OCI-LY7 (cell line): Measurements from ENCODE around the gene GATAD2B. TPM values are rescaled to one million over a fixed set of nuclear protein-coding genes. Genes with fewer than 3 reads are reported as not detected.
A peak's percentile ranks its signal among the peaks of the same experiment; 100 is the strongest.

Experiments
- BruUV-seq: library from RNA; stranded (reverse); fragments of 400-500 nt; replicated peaks from 2 replicates; lab custom pipeline; 2021; lab: Mats Ljungman, UMichigan
- CTCF ChIA-PET: fragments of 300-600 bp; sonication (Branson Sonifier 250); formaldehyde crosslinking; loops from one replicate; lab custom pipeline; 2022; ENCODE audit warnings: antibody characterized with exemption; ENCODE audit not compliant: unreplicated experiment; lab: Charles Lee
- POLR2A ChIA-PET: fragments of 300-600 bp; sonication (Branson Sonifier 250); formaldehyde crosslinking; loops from one replicate; lab custom pipeline; 2022; ENCODE audit warnings: antibody characterized with exemption; lab: Charles Lee
- DNase-seq: peaks from one replicate; pipeline ENCODE4 v3.0.0-alpha.2; 2015; ENCODE audit warnings: low spot score
- H2AFZ ChIP-seq: fragments of 200-600 bp; sonication (generic), shearing (Covaris generic); 2 replicates; pipeline ENCODE4 v1.6.1; 2014; ENCODE audit warnings: mild to moderate bottlenecking, antibody characterized with exemption, low read length, moderate library complexity
- H3K27ac ChIP-seq: fragments of 200-600 bp; sonication (generic); 2 replicates; pipeline ENCODE4 v1.5.1; 2014; ENCODE audit warnings: mixed run types, low read depth, mild to moderate bottlenecking, moderate library complexity, low read length, inconsistent platforms; ENCODE audit not compliant: poor library complexity, severe bottlenecking
- H3K36me3 ChIP-seq: fragments of 200-600 bp; sonication (generic); 2 replicates; pipeline ENCODE4 v1.6.1; 2014; ENCODE audit warnings: mild to moderate bottlenecking, antibody characterized with exemption, low read length, moderate library complexity, mixed read lengths; ENCODE audit not compliant: insufficient read depth
- H3K4me1 ChIP-seq: fragments of 200-600 bp; sonication (generic); 2 replicates; pipeline ENCODE4 v1.5.1; 2014; ENCODE audit warnings: mild to moderate bottlenecking, low read length; ENCODE audit not compliant: insufficient read depth, poor library complexity, severe bottlenecking
- H3K4me2 ChIP-seq: fragments of 200-600 bp; sonication (generic); 2 replicates; pipeline ENCODE4 v1.6.1; 2014; ENCODE audit warnings: mild to moderate bottlenecking, low read length
- H3K4me3 ChIP-seq: fragments of 200-600 bp; sonication (generic); 2 replicates; pipeline ENCODE4 v1.5.1; 2014; ENCODE audit warnings: mild to moderate bottlenecking, low read depth, low read length; ENCODE audit not compliant: poor library complexity, severe bottlenecking
- H3K79me2 ChIP-seq: fragments of 200-600 bp; sonication (generic); 2 replicates; pipeline ENCODE4 v1.6.1; 2016; ENCODE audit warnings: low read depth, mild to moderate bottlenecking, low read length, moderate library complexity, mixed read lengths; ENCODE audit not compliant: insufficient read depth
- H3K9me2 ChIP-seq: fragments of 200-600 bp; sonication (generic); 2 replicates; pipeline ENCODE4 v1.6.1; 2016; ENCODE audit warnings: mild to moderate bottlenecking, low read length, mixed read lengths; ENCODE audit not compliant: insufficient read depth
- H3K9me3 ChIP-seq: fragments of 200-600 bp; sonication (generic); 2 replicates; pipeline ENCODE4 v1.6.1; 2014; ENCODE audit warnings: mild to moderate bottlenecking, mixed run types, low read length, mixed read lengths
- H4K20me1 ChIP-seq: fragments of 200-600 bp; sonication (generic); 2 replicates; pipeline ENCODE4 v1.6.1; 2014; ENCODE audit warnings: mild to moderate bottlenecking, antibody characterized with exemption, low read length, moderate library complexity, mixed read lengths; ENCODE audit not compliant: insufficient read depth
- EZH2phosphoT487 ChIP-seq: fragments of 200-600 bp; sonication (generic); IDR thresholded peaks from 2 replicates; pipeline ENCODE4 v1.6.1; 2018; ENCODE audit warnings: low read depth, borderline replicate concordance, mild to moderate bottlenecking, mixed run types, antibody characterized with exemption, low read length, moderate library complexity, mixed read lengths
- intact Hi-C: fragments of 100-400 bp; cut with micrococcal nuclease; formaldehyde crosslinking; loops from one replicate; pipeline ENCODE4 v1.10.0; 2022; ENCODE audit not compliant: unreplicated experiment
- total RNA-seq, 2 experiments: library from RNA; depleted of rRNA in 1 of 2; stranded (reverse); fragments of >200 nt in 1 of 2; shearing (Covaris generic) in 1 of 2; gene quantifications; 2 replicates each; pipeline ENCODE4 v1.2.3, GENCODE V29; 2014 to 2022
- TF ChIP-seq, protein P1 (sequence below): fragments of 200-600 bp; sonication (generic); conservative IDR thresholded peaks from 2 replicates; pipeline ENCODE4 v1.5.1; 2014; ENCODE audit warnings: mild to moderate bottlenecking, antibody characterized with exemption, low read length, moderate library complexity, mixed read lengths

GATAD2B gene
- total RNA-seq, 2 experiments from 2014 or later = 11.2 to 65.2 TPM

DNA sequence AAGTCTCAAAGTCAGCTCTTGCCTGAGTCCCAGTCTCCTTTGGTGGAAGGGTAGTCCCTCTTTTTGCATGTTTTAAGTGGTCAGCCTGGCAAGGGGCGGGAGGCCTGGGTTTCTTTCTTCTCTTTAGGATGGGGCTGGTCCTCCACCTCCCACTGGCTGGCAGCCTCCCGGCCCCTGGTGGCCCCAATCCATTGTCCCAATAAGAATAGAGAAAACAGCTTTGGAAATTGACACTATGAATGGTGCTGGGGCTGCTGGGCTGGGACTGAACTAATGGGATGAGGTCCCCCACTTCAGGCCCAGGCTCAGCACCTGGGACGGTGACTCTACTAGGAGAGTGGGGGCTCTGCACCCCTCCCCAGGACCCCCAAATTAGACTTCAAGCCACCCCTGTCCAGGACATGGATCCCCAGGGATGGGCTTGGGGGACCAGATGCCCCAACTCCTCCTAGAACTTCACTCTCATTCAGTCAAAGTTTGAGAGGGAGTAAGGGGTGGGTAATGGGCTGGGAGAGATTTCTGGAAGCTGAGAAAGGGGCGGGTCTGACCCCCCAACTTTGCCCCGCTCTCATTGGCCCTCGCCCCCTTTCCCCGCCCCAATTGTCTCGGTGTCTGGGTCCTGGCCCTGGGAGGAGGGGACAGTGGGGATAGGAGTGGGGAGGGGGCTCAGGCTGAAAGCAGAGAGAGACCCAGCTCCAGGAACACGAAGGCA, 129.4 kb downstream of the GATAD2B start:
- Histone ChIP-seq H3K4me3 (no peak overlapping the region), H2AFZ (no peak overlapping the region), H3K36me3 (no peaks in the 10 kb centered on the region), H3K79me2 (no peaks in the 10 kb centered on the region), H4K20me1 (no peaks in the 10 kb centered on the region), H3K4me1 (peaks cover 32% of the 10 kb centered on the region), H3K27ac (no peak overlapping the region), H3K9me3 (no peaks in the 10 kb centered on the region), H3K4me2 (no peak overlapping the region), H3K9me2 (no peaks in the 10 kb centered on the region)
- POLR2A ChIA-PET = interaction anchor here (0.5 kb wide), 1 partner anchor 12 kb away, joined by 3 read pairs; no protein-coding TSS in a partner anchor
- no TSS peak for BruUV-seq
- DNase-seq = no peak
- CTCF ChIA-PET = no interaction called here
- TF ChIP-seq EZH2phosphoT487 = no peak
- TF ChIP-seq, protein P1, sequence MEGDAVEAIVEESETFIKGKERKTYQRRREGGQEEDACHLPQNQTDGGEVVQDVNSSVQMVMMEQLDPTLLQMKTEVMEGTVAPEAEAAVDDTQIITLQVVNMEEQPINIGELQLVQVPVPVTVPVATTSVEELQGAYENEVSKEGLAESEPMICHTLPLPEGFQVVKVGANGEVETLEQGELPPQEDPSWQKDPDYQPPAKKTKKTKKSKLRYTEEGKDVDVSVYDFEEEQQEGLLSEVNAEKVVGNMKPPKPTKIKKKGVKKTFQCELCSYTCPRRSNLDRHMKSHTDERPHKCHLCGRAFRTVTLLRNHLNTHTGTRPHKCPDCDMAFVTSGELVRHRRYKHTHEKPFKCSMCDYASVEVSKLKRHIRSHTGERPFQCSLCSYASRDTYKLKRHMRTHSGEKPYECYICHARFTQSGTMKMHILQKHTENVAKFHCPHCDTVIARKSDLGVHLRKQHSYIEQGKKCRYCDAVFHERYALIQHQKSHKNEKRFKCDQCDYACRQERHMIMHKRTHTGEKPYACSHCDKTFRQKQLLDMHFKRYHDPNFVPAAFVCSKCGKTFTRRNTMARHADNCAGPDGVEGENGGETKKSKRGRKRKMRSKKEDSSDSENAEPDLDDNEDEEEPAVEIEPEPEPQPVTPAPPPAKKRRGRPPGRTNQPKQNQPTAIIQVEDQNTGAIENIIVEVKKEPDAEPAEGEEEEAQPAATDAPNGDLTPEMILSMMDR = no peak
- intact Hi-C loops = no loop called here

DNA sequence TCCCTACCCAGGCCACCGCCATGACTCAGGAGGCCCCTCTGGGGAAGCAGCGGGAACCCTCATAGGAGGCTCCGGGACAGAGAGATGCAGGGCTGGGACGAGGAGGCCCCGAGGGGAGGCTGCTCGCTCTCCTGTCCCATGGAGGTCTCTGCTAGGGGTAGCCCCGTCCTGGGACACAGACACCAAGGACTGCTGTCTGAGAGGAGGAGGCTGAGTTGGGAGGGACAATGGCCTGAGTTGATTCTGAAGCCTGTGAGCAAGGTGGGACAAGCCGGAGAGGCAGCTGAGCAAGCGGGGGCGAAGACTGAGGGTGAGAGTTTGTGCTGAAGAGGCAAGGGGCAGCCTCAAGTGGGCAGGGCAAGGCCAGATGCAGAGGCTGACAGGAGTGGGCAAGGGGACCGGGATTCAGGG, 130.1 kb downstream of the GATAD2B start:
- peaks cover 32% of the 10 kb centered on the region for H3K4me1 ChIP-seq
- no peaks in the 10 kb centered on the region for H3K9me2 ChIP-seq
- H3K9me3 ChIP-seq = no peaks in the 10 kb centered on the region
- no peak for DNase-seq
- no peaks in the 10 kb centered on the region for H3K79me2 ChIP-seq
- ChIA-PET POLR2A (no interaction called here), CTCF (no interaction called here)
- BruUV-seq = no TSS peak
- intact Hi-C loops = no loop called here
- no peaks in the 10 kb centered on the region for H4K20me1 ChIP-seq
- no peak overlapping the region for H3K4me3 ChIP-seq
- H3K27ac ChIP-seq = no peak overlapping the region
- H2AFZ ChIP-seq = no peak overlapping the region
- no peak overlapping the region for H3K4me2 ChIP-seq
- H3K36me3 ChIP-seq = no peaks in the 10 kb centered on the region
- TF ChIP-seq, protein P1 = no peak
- no peak for TF ChIP-seq EZH2phosphoT487

DNA sequence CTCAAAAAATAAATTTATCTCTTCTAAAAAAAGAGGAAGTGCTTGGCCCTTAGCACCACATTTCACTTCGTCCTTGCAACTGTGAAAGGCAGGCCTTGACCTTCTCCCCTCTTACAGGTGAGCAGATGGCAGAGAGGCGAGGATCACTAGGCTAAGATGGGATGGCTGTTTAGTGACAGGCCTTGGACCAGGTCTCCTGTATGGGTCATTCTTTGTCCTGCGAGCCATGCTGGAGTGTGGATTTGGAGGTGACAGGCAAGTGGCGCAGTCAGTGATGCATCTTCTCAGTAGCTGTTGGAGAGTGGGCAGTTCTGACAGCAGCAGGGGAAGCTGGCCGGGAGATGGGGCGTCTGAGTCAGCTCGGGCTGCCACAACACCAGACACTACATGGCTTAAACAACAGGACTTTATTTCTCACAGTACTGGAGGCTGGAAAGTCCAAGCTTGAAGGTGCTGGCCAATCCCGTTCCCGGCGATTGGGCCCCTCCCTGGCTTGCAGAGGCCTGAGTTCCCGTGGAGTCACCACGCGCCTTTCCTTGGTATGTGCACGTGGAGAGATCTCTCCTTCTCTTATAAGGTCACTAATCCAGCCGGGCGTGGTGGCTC, 131.0 kb downstream of the GATAD2B start:
- H3K9me3 ChIP-seq = no peaks in the 10 kb centered on the region
- no peaks in the 10 kb centered on the region for H3K36me3 ChIP-seq
- TF ChIP-seq, protein P1 = 0 out of 2 replicates have a peak, but pooled peaks have one; percentile 13
- no peak for TF ChIP-seq EZH2phosphoT487
- peak; percentile 47 for DNase-seq
- POLR2A ChIA-PET = interaction anchor here (0.9 to 1.0 kb wide), 2 partner anchors 12 to 211 kb away, joined by 3 to 4 read pairs; no protein-coding TSS in a partner anchor
- no peaks in the 10 kb centered on the region for H3K79me2 ChIP-seq
- CTCF ChIA-PET = no interaction called here
- H3K4me2 ChIP-seq = peak overlapping the region; percentile 51
- BruUV-seq = no TSS peak
- no peaks in the 10 kb centered on the region for H3K9me2 ChIP-seq
- H3K4me3 ChIP-seq = peak overlapping the region; percentile 33
- H3K27ac ChIP-seq = peak overlapping the region; percentile 27
- peaks cover 29% of the 10 kb centered on the region for H3K4me1 ChIP-seq
- H4K20me1 ChIP-seq = no peaks in the 10 kb centered on the region
- intact Hi-C loops = no loop called here
- H2AFZ ChIP-seq = peak overlapping the region; percentile 50; the same call in 1 of the 2 replicates
